Esophagus muscularis mucosa (tissue), 4 donors: ENCODE data around the gene QRICH1. TPM values are rescaled to one million over a fixed set of nuclear protein-coding genes. Genes with fewer than 3 reads are reported as not detected.

Experiments
- DNase-seq: peaks from one replicate; pipeline ENCODE4 v3.0.0-alpha.2; 2017; ENCODE audit errors: extremely low spot score
- H3K27ac ChIP-seq, 4 donors: fragments of 200-600 bp; sonication (generic); replicated peaks in 1 of 4; 1 replicate in 3 of 4; 2 replicates in 1 of 4; pipeline ENCODE4 v1.5.1; 2016 to 2019; ENCODE audit warnings: mild to moderate bottlenecking in 1 of 4
- H3K27me3 ChIP-seq, 4 donors: fragments of 200-600 bp; sonication (generic); one replicate each; pipeline versions ENCODE4 v1.5.1 to v1.6.0; 2016 to 2019
- H3K36me3 ChIP-seq, 4 donors: fragments of 200-600 bp; sonication (generic); one replicate each; pipeline ENCODE4 v1.5.1; 2016 to 2019
- H3K4me1 ChIP-seq, 4 donors: fragments of 200-600 bp; sonication (generic); one replicate each; pipeline ENCODE4 v1.5.1; 2016 to 2019
- H3K4me3 ChIP-seq, 4 donors: fragments of 200-600 bp; sonication (generic); 1 replicate in 2 of 4; 2 replicates in 2 of 4; pipeline ENCODE4 v1.5.1; 2016 to 2019; ENCODE audit warnings: mild to moderate bottlenecking in 4 of 4, moderate library complexity in 1 of 4
- H3K9me3 ChIP-seq, 4 donors: fragments of 200-600 bp; sonication (generic); 1 replicate in 3 of 4; 2 replicates in 1 of 4; pipeline ENCODE4 v1.5.1; 2016 to 2019
- EP300 ChIP-seq: sonication (generic); formaldehyde crosslinking; IDR thresholded peaks from one replicate; pipeline ENCODE4 v1.6.1; 2017; ENCODE audit warnings: antibody characterized with exemption
- POLR2A ChIP-seq: fragments of 450-650 bp; IDR thresholded peaks from one replicate; pipeline ENCODE4 v1.6.1; 2017; ENCODE audit warnings: antibody characterized with exemption, moderate library complexity, mild to moderate bottlenecking, low read depth
- POLR2AphosphoS5 ChIP-seq, 2 donors: sonication (generic); formaldehyde crosslinking; IDR thresholded peaks; one replicate each; pipeline ENCODE4 v1.6.1; 2017; ENCODE audit warnings: antibody characterized with exemption in 2 of 2
- WGBS: methylation state at CpG from one replicate; pipeline ENCODE4 v1.1.5; 2018; 5-methylcytosine and 5-hydroxymethylcytosine counted together
- intact Hi-C: fragments of 100-400 bp; cut with DNase I; formaldehyde crosslinking; loops from one replicate; pipeline ENCODE4 v1.15.1; 2023
- total RNA-seq, 4 donors: library from RNA; depleted of rRNA; stranded (reverse); fragments of >200 nt; gene quantifications; one replicate each; pipeline versions ENCODE4 v1.1.0 to v1.2.1, GENCODE V29; 2016
- TF ChIP-seq, protein P1 (sequence below), 3 experiments: fragments of 200-600 bp in 2 of 3; fragments of 450-650 bp in 1 of 3; sonication (generic) in 2 of 3; IDR thresholded peaks; one replicate each; pipeline ENCODE4 v1.5.1; 2017 to 2019; ENCODE audit warnings: antibody characterized with exemption in 3 of 3, mild to moderate bottlenecking in 2 of 3, moderate library complexity in 1 of 3

The QRICH1 gene, protein sequence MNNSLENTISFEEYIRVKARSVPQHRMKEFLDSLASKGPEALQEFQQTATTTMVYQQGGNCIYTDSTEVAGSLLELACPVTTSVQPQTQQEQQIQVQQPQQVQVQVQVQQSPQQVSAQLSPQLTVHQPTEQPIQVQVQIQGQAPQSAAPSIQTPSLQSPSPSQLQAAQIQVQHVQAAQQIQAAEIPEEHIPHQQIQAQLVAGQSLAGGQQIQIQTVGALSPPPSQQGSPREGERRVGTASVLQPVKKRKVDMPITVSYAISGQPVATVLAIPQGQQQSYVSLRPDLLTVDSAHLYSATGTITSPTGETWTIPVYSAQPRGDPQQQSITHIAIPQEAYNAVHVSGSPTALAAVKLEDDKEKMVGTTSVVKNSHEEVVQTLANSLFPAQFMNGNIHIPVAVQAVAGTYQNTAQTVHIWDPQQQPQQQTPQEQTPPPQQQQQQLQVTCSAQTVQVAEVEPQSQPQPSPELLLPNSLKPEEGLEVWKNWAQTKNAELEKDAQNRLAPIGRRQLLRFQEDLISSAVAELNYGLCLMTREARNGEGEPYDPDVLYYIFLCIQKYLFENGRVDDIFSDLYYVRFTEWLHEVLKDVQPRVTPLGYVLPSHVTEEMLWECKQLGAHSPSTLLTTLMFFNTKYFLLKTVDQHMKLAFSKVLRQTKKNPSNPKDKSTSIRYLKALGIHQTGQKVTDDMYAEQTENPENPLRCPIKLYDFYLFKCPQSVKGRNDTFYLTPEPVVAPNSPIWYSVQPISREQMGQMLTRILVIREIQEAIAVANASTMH
- 100 to 1,000 TPM in 1 of 4 donors, 10 to 100 TPM in 3; 81.8 to 228 (median 91.2) TPM for total RNA-seq

DNA sequence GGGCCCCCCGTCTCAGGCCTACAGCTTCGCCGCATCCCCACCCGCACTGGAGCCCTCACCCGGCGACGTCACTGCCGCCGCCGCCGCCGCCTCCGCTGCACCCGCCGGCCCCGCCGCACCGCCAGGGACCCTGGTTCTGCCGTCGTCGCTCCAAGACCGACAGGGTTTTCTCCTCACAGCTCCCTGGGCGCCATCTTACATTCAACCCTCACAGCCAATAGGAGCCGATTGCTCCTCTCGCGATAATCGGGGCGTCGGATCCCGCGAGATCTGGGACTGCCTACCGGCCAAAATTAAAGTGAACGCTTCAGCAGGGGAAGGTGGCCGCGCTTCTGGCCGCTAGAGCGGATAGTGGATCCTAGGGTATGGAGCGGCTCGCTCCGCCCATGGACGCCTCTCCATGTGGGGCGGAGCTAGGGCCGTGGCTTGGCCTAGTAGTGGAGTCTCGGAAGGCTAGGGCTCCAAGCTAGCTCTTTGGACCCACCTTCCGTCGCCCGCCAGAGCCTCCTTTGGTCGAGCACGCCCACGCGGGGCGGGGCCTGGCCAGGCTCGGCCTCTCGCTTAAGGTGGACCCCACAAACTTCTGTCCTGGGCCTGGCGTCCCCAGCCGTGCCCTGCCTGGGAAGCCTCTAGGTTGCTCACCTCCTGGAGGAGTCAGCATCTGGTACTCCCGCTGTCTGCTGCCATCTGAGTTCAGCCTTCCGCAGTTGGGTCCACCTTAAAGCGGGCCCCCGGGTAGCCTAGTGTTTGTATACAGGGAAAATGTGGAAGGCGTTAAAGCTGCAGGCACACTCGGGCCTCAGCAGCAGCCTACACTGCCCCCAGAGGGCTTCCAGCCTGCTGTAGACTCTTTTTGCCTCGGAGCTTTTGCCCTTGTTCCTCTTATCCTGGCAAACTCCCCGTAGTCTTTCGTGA, at the start of gene QRICH1:
Gene QRICH1 (minus strand): TSS at position 219 of the 915 bp plus-strand sequence. CDS start 17,054 bp downstream, outside the sequence.
- no peaks in the 10 kb centered on the region for H3K9me3 ChIP-seq

DNA sequence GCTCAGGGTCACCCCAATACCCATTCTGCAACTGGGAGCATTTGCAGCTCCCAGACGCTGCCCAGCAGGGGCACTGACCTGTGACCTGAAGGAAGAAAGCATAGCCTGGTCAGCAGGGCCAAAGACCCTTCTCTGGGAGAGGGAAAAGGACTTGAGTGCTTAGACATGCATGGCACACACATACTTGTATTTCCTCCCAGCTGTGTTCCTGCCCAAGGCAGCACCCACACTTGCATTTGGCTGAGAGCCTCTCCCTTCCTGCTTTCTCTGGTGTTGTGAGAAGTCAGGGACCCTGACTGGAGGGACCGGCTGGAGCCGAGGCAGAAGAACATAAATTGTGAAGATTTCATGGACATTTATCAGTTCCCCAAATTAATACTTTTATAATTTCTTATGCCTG, 46.2 kb upstream of the QRICH1 start:
- no peaks in the 10 kb centered on the region for H3K27me3 ChIP-seq
- no peaks in the 10 kb centered on the region for H3K9me3 ChIP-seq
- DNase-seq, result peak; percentile 79
- TF ChIP-seq, protein P1, sequence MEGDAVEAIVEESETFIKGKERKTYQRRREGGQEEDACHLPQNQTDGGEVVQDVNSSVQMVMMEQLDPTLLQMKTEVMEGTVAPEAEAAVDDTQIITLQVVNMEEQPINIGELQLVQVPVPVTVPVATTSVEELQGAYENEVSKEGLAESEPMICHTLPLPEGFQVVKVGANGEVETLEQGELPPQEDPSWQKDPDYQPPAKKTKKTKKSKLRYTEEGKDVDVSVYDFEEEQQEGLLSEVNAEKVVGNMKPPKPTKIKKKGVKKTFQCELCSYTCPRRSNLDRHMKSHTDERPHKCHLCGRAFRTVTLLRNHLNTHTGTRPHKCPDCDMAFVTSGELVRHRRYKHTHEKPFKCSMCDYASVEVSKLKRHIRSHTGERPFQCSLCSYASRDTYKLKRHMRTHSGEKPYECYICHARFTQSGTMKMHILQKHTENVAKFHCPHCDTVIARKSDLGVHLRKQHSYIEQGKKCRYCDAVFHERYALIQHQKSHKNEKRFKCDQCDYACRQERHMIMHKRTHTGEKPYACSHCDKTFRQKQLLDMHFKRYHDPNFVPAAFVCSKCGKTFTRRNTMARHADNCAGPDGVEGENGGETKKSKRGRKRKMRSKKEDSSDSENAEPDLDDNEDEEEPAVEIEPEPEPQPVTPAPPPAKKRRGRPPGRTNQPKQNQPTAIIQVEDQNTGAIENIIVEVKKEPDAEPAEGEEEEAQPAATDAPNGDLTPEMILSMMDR (IDR thresholded peaks at IDR 0.05), result no peak
- TF ChIP-seq POLR2AphosphoS5 (IDR thresholded peaks at IDR 0.05) (no peak), POLR2A (no peak), EP300 (no peak)
- intact Hi-C loops, result no loop called here
- 72% methylated on average over 3 of the region's 3 CpGs for WGBS
- H3K4me1 ChIP-seq, result no peaks in the 10 kb centered on the region
- H3K27ac ChIP-seq, result no peak overlapping the region
- no peak overlapping the region for H3K4me3 ChIP-seq
- H3K36me3 ChIP-seq, result no peaks in the 10 kb centered on the region

More for the DNA sequence above, at the start of gene QRICH1:
- Histone ChIP-seq H3K4me3 (peak within 1 kb of the TSS; percentile 78 to 100 (median 96)), H3K27ac (peak within 1 kb of the TSS; percentile 93 to 98 (median 97)), H3K36me3 (peaks cover 17 to 38% (median 30%) of the 10 kb centered on the region in 4 donors), H3K27me3 (no peaks in the 10 kb centered on the region), H3K4me1 (peaks cover 44 to 52% (median 50%) of the 10 kb centered on the region in 4 donors)
- intact Hi-C loops, result loop anchor here (5.0 to 10.0 kb wide), 2 partner anchors 62 to 89 kb away; partner anchors contain the start of gene WDR6
- peak; percentile 99 for DNase-seq
- no peak for TF ChIP-seq EP300
- peak; percentile 61 for TF ChIP-seq POLR2A
- TF ChIP-seq, protein P1 (IDR thresholded peaks at IDR 0.05), result peak; percentile 41 to 59 (median 49)
- peak; percentile 72 to 88 for TF ChIP-seq POLR2AphosphoS5 (IDR thresholded peaks at IDR 0.05)
- WGBS, result 0% methylated on average over 20 of the region's 65 CpGs

DNA sequence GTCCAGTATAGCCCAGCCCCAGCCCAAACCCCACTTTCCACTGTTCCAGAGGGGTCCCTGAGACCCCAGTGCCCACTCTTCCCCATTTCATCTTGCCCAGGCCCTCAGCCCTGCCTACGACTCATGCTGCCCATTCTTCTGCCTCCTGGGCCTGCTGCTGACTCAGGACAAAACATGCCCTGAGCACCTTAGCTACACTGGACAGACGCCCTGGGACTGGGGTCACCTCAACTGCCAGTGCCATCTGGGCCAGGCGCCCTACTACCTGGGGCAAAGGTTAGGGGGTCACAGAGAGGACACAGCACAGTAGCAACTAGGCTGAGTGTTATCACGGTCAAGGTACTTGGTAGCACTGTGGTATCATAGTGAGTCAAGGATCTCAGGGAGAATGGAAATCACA, 41.6 kb upstream of the QRICH1 start:
- TF ChIP-seq POLR2A, result no peak
- TF ChIP-seq POLR2AphosphoS5 (IDR thresholded peaks at IDR 0.05), result no peak
- no peak for TF ChIP-seq EP300
- TF ChIP-seq, protein P1 (IDR thresholded peaks at IDR 0.05), result no peak
- H3K36me3 ChIP-seq, result peaks cover 0 to 13% (median 9%) of the 10 kb centered on the region in 4 donors
- no peaks in the 10 kb centered on the region for H3K27me3 ChIP-seq
- no peak overlapping the region for H3K4me3 ChIP-seq
- peaks cover 23 to 29% (median 28%) of the 10 kb centered on the region in 4 donors for H3K4me1 ChIP-seq
- intact Hi-C loops, result no loop called here
- DNase-seq, result no peak
- H3K9me3 ChIP-seq, result no peaks in the 10 kb centered on the region
- no peak overlapping the region for H3K27ac ChIP-seq
- 94% methylated on average over 4 of the region's 4 CpGs for WGBS
